GM21717 (cell line): ENCODE data around the gene C2orf72.
"Not testable (repeated sequence)": the region's sequence is repeated elsewhere in the genome, so short reads cannot be mapped to it uniquely, and the experiment has no call there.

Experiments used
- ATAC-seq: cut with Tn5 transposase; IDR thresholded peaks from one replicate; pipeline ENCODE4 v1.9.1; 2021; ENCODE audit warnings: mild to moderate bottlenecking, moderate library complexity; ENCODE audit not compliant: unreplicated experiment

The C2orf72 gene

DNA sequence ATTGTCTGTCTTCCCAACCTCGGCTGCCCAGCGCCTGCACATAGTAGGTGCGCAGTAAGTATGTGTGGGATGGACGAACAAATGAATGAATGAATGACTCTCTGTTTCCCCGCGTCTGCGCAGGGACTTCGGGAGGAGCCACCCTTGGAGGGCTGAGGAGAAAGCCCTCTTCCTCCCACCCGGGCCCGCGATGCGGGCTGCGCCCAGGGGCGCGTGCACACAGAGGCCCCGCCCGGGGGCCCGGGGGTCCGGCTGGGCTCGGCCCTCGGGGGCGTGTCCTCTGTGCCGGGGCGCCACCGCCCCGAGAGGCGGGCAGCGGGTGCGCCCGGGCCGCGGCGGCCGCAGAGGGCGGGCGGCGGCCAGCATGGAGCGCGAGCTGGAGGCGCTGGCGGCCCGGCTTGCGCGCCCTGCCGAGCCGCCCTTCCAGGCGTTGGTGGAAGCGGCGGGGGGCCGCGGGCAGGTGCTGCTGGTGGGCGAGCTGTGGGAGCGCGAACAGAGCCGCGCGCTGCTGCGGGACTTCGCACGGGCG, at the start of gene C2orf72:
TSS of gene C2orf72 (plus strand) at position 322 of the 529 bp plus-strand sequence. CDS start at position 365, 43 bp downstream.
- ATAC-seq, result no peak

DNA sequence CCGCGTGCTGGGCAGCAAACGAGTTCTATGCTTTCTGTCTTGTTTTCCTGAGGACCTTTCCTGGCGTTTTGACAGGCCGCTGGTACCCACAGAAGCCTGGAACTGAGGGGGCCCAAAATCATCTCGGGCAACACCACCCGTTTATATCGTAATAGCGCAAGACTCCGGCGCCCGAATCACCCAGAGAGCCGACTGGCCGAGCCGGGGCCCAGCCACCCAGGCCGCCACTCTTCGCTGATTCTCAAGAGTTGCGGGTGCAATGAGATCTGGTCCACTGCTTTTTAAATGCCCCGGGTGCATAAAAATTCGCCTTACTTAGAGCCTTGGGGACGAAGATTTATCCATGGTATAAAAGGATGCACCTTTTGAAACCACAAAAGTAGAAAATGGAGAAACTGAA, 47.6 kb upstream of the C2orf72 start:
- ATAC-seq, result no peak

DNA sequence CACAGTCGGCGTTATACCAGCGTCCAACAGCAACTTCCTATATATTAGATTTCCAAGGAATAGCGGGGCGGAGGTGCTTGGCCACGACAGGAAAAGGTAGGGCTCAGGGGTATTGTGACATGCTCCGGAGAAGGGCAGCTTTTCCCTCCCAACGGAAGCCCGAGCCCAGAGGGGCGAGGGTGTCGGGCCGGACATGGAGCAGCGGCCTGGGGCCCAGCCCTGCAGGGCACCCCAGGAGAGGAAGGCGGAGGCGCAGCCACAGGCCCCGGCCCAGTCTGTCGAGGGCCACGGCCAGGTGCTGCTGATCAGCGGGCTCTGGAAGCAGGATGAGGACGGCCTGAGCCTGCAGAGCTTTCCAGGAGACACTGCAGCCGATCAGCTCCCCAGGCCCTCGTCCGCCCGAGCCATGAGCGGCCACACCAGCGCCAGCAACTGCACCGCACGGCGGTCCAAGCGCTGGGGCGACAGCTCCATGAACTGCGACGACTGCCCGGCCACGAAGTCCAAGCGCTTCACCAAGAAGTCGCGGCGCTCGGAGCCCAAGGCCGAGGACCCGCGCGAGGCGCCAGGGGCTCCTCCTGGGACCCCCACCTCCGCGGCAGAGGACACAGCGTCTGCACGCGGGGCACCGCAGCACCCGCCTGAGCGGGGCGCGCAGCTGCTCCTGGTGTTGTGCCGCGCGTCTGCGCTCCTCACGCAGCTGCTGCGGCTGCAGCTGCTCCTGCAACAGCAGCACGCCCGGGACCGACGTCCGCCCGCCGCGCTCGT, 47.0 kb upstream of the C2orf72 start:
- no peak for ATAC-seq

DNA sequence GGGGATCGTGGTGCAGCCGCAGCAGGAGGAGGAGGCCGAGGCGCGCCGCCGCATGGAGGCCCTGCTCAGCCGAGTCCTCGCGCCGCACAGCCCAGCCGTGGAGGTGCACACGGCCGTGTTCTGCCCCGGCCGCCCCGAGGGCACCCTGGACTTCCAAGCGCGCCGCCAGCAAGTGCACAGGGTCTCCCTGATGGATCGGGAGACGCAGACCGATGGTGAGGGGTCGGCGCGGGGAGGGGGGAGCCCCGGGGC, 46.5 kb upstream of the C2orf72 start:
- ATAC-seq, result no peak

DNA sequence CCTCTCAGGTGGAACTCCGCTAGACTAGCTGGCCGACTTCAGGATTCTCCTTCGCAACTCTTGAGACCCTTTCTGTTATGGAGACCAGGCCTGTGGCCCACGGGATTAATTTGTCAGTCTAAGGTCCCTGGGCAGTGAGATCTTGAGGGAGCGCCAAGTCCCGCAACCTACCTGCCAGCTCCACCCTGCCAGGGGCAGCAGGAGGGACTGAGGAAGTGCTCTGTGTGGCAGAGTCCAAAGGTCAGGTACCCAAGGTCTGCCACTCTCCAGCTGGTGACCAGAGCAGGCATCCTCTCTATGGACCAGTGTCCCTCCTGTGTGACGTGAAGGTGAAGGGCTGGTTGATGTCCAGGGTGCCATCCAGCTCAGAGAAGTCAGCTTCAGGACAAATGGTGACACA, 45.7 kb upstream of the C2orf72 start:
- ATAC-seq, result no peak

DNA sequence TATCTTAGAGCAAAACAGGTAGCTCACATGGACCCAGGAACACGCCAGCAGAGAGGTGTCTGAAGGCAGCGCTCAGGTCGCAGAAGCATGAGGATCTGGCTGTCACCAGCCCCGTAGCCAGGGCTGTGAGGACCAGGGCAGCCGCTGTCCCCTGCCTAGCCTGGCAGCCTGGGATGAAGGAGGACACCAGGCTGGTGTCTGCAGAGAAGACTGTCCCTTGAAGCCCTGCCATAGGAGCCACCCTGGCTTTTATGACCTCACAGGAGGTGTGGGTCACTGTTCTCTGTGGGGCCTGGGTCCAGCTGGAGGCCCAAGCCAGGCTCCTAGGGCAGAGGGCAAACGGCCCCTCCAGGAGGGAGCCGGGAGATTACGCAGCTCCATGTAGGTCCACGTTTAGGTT, 41.5 kb upstream of the C2orf72 start, which contains the start of gene SPATA3:
TSS of gene SPATA3 (plus strand) at position 301 of the 400 bp plus-strand sequence. CDS start 113 bp downstream, outside the sequence.
- no peak for ATAC-seq

DNA sequence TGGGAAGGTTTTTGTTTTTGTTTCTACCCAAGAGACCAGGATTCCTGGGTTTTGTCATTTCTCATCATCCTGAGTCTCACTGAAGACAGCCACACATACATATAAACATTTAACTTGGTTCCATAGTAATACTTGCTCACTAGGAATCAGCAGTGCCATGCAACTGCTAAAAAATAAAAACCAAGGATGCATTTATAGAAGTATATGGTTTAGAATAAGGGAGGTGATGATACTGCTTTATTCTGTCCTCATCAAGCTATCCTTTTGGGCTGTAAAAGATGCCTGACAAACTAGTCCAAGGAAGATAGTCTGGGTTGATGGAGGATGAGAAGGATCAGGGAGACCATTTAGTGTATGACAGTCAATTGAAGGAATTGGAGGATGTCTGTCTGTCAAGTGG, 40.7 kb upstream of the C2orf72 start:
- no peak for ATAC-seq

DNA sequence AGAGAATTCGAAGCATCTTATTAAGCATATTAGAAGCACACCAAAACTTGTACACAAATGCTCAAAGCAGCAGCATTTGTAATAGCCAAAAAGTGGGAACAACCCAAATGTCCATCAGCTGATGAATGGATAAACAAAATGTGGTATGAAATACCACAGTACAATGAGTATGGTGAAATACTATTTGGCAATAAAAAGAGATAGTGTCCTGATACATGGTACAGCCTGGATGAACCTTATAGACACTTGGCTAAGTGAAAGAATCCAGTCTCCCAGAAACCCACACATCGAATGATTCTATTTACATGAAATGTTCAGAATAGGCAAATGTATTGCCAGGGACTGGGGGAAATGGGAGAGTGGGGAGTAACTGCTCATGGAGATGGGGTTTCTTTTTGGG, 38.4 kb upstream of the C2orf72 start:
- ATAC-seq, result no peak

DNA sequence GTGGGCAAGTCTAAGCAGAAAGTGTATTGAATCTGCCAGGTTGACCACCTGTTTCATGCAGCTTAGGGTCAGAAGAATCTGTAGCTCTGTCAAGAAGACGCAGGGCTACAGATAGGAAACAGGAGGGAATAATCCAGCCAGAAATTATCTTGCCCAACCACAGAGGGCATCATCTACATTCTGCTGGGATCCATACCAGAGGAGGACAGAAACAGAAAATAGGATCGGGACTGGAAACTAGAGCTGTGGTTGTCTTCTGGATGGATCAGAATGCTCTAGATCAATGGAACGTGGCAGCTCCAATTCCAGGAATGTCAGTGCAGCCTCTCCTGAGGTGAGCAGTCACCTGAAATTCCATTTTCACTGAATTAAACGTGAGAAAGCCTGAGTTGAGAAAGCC, 37.8 kb upstream of the C2orf72 start:
- no peak for ATAC-seq

DNA sequence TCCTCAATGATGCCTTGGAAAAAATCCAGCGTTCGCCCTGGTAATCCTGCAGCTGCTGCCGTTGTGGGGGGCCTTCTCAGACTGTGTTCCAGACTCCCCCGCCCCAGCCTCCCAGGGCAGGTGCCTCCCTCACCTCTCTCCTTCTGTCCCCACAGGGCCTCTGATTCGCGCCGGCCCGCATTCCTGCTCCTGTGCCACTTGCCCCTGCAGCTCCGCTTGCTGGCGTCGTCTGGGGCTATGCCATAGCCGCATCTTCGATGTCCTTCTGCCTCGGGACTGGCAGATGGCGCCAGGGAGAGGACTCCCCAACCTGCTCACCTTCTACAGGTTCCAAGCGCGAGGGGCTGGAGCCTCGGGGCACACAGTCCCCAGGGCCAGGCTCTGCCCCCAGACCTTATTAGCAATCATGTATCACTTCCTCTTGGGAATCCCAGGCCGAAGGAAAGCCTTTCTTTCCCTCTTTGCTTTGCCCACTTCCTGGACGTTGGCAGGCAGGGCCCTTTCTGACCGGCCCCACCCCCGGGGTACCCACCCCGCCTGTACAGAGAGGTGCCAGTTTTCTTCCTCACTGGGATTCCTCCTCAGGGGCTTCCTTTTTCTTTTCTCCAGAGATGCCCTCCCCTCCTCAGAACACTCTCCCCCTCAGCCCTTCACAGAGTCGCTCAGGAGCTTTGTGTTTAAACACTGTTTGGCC, 37.0 kb upstream of the C2orf72 start:
- ATAC-seq, result no peak

DNA sequence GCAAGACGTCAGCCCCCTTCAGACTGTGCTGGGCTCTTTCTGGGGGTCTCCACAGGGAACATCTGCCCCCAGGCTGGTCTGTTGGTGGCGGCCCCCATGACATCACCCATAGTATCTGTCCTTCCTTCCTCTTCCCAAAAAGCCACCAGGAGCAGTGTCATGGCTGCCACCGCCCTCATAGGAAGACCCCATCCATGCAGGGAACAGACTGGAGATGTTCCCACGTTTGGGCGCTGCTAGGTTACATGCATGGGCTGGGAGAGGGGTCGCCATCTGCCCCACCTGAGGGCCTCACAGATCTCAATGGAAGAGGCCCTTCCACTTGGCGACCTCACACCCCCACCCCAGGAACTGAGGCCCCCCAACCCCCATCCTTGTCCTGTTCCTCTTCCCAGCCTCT, 36.3 kb upstream of the C2orf72 start:
- no peak for ATAC-seq

DNA sequence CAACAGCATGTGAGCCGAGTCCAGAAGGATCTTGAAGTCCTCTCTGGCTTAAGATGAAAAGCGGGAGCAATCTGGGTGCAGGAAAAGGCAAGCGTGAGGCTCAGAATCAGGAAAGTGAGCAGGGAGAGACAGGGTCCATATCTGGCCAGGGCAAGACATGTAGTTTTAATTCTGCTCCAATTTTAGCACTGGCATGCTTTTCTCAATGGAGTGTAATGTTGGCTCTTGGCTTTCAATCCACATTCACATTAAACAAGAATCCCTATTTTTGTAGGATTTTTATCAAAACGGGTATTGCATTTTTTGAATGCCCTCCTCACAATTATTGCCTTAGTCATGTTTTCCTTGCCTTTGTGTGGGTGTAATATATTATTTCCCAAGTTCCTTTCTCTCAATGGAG, 35.4 kb upstream of the C2orf72 start:
- no peak for ATAC-seq

DNA sequence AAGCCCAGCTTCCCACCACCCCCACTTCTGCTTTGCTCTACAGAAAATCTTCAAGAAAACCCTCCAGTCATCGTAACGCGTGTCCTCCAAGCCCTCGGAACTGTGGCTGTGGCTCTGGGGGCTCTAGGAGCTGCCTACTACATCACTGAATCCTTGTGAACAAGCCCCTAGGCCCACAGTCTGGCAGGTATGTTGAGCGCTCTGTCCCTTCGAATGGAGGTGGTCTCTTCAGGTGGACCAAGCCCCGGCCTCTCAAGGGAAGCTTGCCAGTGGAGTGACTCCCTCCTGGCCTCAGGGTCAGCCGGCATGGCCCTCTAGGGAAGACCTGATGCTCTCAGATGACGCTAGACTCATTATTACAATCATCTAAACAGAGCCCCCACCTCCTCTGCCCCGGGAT, 34.7 kb upstream of the C2orf72 start:
- no peak for ATAC-seq

DNA sequence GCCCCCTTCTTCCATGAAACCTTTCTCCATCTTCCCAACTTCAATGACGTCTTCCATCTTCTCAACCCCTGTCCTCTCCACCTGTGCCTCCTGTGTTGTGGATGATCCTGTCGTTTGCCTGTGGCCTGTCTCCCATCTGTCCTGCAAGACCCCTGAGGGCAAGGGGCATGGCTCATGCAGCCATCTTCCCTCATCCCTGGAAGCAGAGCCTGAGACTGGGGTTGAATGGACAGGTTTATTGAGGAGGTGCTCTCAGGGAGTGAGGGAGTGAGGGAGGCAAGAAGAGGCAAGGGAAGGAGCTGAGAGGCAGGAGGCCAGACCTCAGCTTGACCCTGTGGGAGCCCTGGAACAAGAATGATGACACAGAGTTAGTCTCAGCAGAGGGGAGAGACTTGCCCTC, 34.1 kb upstream of the C2orf72 start:
- ATAC-seq, result no peak

DNA sequence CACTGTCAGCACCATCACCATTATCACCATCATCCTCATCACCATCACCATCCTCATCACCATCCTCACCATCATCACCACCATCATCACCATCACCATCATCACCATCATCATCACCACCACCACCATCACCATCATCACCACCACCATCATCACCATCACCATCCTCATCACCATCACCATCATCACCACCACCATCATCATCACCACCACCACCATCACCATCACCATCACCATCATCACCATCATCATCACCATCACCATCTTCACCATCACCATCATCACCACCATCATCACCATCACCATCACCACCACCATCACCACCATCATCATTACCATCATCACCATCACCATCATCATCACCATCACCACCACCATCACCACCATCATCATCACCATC, 32.4 kb upstream of the C2orf72 start:
- ATAC-seq, result not testable (repeated sequence)

DNA sequence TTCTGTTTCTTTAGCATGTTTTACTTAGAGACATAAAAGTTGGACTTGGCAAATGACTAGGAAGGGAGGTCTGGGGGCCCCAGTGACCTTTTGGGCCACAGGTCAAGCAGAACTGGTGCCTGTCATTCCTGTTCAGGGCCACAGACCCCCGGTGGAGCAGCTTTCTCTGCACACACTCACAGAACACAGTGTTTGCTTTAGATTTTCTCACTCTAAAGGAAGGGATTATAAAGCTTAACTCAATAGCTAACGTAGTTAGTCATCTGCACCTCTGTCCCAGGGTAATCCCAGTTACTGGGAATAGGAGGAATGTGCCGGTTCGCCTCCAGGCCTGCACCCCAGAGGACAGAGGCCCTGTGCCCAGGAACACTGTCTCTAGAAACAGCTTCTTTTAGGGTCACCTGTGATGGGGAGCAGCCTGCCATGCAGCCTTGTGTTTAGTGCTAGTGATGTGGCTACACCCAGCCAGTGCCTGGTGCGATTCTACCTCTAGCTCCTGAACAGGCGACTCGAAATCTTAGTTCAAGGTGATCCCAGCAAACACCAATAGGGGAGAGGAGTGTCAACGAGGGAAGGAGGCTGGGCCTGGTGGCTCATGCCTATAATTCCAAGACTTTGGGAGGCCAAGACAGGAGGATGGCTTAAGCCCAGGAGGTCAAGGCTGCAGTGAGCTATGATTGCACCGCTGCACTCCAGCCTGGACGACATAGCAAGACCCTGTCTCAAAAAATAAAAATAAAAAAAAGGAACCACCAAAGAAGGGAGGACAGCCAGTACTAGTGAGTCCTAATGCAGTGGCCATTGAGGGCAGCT, 29.8 kb upstream of the C2orf72 start:
- no peak for ATAC-seq

DNA sequence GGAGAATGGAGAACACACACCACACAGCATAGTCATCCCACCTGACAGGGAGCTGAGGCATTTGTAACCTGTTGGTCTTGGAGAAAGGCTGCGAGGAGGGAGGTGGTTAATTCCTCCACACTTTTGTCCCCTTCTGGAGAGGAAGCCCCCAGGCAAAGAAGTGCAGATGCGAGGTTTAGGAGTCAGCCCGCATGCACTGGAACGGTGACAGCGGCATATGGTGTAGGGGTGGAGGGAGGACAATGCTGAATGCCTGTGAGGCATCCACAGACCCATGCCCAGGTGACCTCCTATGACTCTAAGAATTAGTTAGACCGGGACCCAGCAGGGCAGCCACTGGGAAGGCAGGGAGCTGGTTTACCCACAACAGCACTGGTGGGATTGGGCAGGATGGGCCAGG, 29.2 kb upstream of the C2orf72 start:
- no peak for ATAC-seq

DNA sequence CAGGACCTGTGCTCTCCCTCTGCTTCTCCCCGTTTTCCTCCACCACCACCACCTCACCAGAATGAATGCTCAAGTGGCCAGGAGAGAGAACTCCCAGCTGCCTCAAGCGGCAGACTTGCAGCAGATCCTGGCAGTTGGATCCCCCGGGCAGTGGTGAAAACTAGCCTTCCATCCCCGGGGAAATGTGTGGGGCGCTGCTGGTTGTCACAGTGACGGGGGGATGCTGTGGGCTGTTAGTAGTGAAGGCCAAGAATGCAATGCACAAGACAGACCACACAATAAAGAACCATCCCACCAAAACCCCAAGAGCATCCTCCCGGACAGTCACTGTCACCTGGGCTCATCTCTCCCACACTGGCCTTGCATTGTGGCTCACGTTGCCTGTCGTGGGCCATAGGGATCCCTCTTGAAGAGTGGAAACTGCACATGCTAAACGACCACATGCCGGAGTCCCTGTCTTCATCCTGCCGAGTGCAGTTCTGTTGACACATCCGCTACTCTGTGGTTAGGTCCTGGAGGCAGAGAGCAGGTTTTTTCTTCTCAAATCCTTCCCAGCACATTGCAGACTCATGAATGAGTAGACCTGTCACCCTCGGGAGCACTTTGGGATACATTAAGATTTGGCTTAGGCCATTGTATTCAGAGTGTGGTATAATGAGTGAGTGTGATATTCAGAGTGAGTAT, 27.9 kb upstream of the C2orf72 start:
- ATAC-seq, result no peak

DNA sequence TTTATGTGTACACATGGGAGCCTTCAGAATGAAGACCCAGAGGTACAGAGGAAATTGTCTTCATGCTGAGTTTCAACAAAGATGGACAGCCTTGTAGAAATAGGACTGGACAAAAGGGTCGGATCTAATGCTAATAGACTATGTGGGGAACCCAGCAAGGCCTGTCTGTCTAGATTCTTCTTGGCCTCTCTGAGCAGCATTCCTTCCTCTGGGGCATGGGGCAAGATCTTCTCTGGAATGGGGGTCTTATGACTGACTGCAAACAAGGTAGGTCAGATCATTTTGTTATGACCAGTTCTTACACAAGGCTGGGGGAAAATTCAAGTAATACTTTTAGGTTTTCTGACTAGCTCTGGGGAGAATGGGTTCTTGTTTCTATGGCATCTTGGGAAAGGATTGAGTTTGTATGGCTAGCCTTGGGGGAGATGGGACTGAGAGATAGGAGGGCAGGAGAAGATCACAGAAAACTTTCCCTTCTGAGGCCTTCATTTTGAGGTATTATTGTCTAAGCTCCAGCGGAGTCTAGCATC, 27.1 kb upstream of the C2orf72 start:
- no peak for ATAC-seq

DNA sequence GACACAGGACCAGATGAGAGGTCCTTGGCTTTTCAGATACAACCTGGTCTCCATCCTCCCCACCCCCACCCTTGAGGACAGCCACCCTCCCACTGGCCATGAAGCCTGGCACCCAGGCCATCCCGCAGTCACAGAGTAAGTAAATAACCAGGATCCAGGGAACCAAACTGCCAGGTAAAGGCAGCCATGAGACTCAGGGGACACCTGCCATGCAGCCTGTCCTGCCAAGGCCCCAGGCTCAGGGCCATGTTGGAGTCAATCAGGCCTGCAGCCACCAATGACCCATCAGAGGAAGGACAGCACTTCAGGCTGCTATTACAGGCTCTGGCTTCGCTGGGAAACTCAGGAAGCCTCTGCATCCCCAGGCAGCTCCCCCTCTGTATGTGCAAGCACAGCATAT, 25.8 kb upstream of the C2orf72 start:
- ATAC-seq, result no peak

DNA sequence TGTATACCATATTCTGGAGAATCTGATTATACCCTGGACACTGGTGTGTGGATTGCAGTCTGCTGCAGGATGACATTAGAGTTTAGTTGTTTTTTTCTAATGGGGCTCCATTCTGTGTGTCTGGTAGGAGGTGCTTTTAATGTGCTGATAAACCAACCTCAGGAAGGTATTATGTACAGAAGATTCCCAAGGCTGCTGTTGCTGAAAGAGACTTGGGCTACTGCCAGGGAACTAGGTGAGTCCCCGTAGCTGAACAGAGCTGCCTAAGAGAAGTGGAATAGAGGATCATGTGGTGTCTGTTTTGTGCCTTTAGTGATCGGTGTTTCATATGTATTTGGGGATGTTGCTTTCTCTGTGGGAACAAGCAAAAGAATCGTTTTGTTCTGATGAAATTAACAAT, 24.9 kb upstream of the C2orf72 start:
- no peak for ATAC-seq
